Smooth muscle cell of the brain vasculature (primary cell): Measurements from ENCODE around the gene HMGCS1.
"Not testable (repeated sequence)": the region's sequence is repeated elsewhere in the genome, so short reads cannot be mapped to it uniquely, and the experiment has no call there.

Source experiments
- DNase-seq: peaks from one replicate; pipeline ENCODE4 v3.0.0-alpha.2; 2012; ENCODE audit warnings: low read depth, low spot score

HMGCS1 gene

DNA sequence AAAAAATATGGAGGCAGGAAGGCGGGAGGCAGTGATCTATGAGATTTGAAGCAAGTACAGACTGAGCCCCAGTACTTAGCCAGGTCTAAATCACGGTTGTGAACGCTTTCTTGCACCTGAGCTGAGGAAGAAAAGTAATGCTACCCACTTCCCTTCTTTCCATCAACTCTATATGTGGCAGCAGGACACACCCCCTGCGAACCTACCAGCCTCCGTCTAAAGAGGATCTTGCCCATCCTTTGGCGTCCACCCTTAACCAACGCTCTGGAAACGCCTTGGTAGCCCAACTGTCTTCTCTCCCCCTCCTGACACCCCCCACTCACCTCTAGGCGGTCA, 545 bp downstream of the HMGCS1 start:
- DNase-seq: no peak

DNA sequence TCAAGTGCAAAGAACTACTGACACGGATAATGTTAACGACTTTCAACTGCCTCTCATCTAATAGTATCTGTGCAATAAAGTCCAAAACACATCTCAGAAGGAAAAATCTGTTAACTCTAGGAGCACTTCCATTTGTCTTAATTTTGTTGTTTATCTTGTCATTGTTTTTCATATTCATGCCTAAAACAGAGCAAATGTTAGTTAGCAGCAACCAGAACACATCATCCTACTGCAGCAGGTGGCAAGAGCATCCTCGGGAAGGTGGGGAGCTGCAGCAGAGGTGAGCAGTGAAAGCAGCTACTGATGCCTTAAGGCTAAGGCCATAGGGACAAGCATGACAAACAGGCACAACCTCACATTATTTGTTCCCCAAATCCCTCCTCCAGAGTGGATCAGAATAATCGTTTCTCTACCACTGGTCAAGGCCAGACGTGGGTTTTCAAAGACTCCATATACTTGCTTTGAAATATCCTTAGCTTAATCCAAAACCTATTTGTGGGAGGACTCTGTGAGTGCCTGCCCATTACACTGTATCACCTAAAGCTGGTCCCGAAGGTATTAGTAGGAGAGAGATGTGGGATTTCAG, 1.0 kb downstream of the HMGCS1 start:
- no peak for DNase-seq

DNA sequence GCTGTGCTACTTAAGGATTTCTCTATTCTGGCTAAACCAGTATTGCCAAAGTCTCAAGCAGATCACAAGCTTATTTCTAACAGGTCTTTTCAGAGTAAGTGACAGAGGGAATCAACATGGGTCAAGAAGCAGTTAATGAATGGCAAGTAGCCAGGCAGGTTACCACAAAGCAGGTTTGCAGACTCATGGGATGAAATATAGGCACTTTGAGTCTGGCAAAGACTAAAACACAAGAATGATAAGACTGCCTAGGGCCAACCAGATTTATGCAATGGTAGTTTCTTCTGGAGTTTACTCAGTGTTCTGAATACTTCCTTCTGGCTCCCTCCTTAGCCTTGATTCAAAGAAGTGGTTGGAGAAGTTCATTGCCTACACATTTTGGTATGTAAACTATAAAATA, 3.6 kb downstream of the HMGCS1 start:
- no peak for DNase-seq

DNA sequence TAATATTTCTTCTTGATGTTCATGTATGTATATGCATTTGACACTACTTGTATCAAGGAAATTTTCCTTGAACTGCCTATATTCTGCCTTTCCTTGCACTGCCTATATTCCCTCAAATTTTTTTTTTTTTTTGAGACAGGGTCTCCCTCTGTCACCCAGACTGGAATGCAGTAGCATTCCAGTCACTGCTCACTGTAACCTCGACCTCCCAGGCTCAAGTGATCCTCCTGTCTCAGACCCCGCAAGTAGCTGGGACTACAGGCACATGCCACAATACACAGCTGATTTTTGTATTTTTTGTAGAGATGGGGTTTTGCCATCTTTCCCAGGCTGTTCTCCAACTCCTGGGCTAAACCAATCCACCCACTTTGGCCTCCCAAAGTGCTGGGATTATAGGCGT, 4.1 kb downstream of the HMGCS1 start:
- no peak for DNase-seq

DNA sequence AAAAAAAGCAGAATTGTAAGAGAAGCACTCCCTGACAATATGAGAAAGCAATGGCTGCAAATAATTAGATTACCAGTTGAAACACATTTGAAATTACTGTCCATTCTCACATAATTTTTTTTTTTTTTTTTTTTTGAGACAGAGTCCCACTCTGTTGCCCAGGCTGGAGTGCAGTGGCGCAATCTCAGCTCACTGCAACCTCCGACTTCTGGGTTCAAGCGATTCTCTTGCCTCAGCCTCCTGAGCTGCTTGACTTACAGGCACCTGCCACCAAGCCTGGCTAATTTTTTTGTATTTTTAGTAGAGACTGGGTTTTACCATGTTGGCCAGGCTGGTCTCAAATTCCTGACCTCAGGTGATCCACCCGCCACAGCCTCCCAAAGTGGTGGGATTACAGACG, 6.3 kb downstream of the HMGCS1 start:
- not testable (repeated sequence) for DNase-seq

DNA sequence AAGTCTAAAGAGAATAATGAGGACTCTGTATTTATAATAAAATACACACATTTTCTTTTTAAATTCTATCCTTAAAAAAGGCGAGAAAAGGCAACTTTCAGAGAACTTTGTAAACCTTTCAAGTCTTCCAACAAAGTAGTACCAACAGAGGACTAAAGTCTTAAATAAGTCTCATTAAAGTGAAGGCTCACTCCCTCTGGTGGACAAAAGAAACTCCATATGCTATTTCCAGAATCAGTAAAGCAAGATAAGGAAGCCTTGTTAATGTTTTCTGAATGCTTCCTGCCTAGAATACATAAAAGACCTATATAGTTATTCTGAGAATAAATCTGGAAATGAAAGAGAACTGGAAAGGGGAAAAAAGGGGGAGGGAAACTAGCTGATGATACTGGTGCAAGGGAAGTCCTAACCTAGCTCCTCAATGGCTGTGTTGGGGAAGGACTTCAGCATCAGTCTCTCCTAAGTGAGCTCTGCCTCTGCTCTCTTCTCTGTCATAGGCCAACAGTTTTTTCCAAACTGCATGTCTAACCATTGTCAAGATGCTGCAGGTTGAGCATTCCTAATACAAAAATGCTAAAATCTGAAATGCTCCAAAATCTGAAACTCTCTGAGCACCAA, 7.2 kb downstream of the HMGCS1 start:
- no peak for DNase-seq

DNA sequence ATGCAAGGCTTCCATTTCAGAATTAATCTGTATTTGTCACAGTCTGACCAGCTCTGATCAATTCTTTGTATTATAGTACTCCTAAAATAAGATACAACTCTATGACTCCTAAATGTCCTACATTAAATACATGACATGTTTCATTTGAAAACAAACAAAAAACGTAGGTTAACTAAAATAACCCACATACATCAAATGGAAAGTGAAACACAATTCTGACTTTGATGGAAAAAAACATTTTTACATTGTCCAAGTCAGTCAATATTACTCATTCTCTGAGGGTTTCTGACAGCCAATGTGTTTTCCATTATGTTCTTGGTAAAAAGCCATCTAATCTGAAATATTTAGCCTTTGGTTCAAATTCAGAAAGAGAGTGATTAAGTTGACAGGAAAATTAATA, 8.7 kb downstream of the HMGCS1 start:
- no peak for DNase-seq

DNA sequence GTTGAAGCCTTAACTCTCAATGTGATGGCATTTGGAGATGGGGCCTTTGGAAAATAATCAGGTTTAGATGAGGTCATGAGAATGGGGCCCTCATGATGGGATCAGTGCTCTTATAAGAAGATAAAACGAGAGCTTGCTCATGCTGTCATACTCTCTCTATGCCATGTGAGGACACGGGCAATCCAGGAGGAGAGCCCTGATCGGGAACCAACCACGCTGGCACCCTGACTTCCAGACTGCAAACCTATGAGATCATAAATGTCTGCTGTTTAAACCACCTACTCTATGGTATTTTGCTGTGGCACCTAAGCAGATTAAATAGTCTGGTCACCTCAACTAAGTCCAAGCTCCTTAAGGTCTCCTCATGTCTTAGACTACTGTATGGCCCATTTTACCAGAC, 10.0 kb downstream of the HMGCS1 start:
- no peak for DNase-seq

DNA sequence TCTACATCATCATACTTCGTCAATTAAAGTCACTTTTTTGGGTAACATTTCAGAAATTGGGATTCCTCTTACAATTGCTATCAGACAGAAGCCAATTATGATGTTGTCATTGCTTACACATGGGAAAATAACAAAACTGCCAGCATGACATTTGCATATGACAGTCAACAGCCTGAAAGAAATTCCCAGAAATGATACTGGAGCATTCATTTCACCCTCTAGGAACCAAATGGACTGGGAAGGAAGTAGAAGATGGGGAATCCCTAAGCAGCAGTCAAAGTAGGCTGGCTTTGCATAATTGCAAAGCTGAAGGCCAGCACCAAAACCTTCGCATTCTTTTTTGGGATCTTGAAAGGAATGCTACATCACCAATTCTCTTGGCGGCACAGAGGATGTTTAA, 10.7 kb downstream of the HMGCS1 start:
- DNase-seq: no peak

DNA sequence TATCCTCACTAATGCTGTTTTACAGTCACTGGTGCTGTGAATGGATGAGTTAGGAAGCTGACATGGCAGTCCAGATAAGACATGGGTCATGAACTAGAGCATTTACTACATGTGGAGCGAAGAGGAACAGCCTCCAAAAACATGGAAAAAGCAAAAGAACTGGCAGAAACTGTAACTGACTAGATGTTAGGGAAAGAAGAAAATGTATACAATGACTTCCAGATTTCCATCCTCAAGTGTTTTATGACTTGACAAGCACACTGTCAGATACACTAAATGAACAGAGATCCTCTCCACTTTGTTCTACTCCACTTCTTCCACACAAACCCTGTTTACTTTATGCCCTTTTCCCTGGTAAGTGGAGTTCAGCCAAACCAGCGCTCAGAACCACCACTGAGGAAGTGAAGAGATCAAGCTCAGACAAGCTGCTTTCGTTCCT, 11.5 kb downstream of the HMGCS1 start:
- no peak for DNase-seq

DNA sequence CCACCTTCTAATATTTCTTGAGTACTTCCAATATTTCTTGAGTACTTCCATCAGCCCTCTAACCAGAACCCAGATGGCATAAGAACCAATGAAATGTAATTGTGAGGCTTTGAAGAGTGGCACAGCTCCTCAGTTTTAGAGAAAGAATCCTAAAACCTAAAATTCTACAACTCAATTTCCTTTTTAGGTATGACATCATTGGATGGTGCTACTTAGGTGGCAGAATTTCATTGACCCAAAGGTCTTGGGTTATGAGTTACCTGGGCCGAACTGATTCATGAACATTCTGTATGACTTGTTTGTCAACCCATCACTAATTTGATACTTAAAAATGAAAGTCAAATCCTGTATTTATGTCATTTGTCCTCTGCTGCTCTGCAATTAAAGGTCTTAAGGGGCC, 13.1 kb downstream of the HMGCS1 start:
- no peak for DNase-seq

DNA sequence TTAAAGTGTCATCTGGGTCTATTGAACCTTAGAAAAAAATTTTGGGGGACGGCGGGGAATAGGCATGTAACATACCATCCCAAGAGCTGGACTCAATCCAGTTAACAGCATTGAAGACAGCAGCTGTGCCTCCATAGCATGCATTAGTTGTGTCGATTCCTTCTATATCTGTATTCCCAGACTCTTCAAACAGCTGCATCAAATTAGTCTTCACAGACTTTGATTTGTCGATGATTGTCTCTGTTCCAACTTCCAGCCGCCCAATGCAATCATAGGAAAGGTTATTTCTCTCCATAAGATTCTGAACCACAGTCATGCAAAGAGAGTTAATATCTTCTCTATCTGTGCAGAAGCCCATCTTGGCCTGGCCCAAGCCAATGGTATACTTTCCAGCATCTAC, 14.8 kb downstream of the HMGCS1 start:
- DNase-seq: no peak

DNA sequence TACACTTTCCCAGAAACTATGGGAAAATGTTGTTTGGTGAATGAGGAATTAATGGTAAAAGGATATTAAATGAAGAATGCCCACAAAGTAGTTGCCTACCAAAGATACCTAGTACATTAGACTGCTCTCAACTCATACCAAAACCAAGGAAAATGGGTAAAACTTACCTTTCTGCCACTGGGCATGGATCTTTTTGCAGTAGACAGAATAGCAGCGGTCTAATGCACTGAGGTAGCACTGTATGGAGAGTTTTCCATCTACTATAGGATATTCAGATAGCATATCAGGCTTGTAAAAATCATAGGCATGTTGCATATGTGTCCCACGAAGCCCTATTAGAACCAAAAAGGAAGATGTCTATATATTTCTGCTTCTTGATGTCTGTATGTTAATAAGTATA, 16.4 kb downstream of the HMGCS1 start:
- no peak for DNase-seq

DNA sequence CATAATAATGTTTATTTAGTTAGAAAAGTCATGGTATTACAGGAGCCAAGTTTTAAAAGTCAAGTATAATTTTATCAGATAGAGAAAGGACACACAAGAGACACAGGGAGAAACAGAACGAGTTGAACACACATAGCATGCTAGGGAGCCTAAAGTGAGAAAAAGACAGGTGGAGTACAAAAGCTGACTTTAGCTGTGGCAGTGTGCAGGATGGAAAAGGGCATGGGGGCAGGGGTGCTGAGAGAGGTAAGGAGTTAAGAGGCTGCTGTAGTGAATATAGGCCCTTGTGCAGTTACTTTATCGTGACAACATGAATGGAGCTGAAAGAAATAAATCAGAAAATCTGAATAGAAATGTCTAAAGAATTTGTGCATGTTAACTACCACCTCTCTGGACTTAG, 18.0 kb downstream of the HMGCS1 start:
- DNase-seq: no peak

DNA sequence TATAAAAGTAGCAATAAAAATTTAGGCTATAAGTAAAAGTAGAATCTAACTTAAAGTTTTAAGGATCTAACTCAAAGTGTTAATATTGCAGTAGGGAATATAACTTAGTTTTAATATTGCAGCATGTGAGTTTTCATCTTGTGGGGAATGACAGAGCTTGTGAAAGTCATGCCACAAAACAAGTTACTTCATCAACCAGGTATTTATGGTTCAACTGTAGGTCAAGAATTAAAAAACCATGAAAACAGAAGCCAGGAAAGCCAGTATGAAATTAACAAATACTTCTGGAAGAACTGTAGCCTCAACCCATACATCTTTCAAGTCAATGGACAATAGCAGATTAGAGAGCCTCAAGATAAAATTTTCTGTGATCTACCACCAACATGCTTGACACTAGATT, 19.0 kb downstream of the HMGCS1 start:
- no peak for DNase-seq

DNA sequence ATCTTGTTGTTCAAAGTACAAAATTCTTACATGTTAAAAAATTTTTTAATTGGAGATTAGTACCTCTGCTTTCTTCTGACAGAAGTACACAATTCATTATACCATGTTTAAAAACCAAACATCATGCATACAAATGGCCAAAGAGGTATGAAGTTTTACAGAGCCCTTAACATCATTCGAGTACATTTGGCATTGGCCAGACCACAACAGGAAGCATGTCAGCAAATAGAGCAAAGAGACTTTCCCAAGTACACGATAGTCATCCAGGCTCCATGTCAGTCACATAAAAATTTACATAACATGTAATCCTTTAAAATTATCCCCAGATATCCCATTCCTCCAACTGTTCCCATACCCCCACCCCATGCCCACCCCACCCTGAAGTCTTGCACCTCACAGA, 22.5 kb downstream of the HMGCS1 start:
- no peak for DNase-seq

DNA sequence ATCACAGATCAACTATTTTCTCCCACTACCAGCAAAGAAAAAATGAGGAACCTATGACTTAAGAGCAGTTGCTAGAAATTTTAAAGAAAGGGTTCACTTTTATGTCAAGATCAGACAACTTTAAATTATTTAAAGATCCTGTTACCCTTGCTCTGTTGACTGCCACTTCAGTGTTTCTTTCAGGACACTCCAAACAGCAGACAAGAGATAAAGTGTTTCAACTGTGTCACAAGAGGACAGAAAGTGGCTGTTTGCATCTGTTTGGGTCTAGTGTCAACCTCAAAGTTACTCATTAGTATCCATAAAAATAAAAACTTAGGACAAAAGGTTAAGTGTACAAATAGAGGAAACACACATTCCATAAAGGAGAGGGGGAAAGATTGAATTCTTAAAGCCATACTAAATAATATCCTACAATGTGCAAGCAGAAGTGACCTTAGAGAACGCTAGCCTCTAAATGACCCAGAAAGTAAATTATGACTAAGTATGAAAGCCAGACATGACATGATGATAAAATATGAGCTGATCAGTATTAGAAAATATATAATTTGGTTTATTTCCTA, 24.9 kb downstream of the HMGCS1 start:
- no peak for DNase-seq

DNA sequence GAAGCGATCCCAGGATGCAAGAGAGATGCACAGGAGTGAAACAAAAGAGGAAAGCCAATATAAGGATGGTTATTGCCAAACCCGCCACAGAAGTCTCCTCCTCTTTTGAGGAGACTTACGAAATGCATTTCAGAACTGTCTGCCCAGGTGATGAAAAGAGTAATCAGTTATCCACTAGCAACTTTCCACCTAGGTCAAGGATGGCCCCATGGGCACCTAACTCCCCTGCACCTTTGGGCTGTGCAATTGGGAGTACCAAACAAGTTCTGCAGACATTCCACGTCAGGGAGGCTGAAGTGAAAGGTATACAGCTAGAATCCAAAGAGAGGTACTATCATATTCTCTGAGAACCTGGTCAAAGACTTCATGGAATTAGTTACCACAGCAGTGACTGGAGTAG, 25.7 kb downstream of the HMGCS1 start:
- no peak for DNase-seq

DNA sequence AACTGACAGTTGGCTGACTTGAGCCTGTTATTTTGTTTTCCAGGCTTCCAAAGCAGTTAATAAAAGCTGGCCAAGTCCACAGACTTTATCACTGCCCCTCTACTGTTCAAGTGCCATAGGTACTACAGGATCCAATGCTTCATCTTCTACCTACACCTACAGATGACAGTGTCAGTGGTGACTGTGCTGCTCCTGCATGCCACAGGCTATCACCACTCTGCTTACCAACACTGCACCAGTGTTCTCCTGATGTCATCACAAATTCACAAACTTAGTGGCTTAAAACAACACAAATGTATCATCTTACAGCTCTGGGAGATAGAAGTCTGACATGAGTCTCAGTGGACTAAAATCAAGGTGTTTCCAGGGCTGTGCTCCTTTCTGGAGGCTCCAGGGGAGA, 26.6 kb downstream of the HMGCS1 start:
- DNase-seq: no peak

DNA sequence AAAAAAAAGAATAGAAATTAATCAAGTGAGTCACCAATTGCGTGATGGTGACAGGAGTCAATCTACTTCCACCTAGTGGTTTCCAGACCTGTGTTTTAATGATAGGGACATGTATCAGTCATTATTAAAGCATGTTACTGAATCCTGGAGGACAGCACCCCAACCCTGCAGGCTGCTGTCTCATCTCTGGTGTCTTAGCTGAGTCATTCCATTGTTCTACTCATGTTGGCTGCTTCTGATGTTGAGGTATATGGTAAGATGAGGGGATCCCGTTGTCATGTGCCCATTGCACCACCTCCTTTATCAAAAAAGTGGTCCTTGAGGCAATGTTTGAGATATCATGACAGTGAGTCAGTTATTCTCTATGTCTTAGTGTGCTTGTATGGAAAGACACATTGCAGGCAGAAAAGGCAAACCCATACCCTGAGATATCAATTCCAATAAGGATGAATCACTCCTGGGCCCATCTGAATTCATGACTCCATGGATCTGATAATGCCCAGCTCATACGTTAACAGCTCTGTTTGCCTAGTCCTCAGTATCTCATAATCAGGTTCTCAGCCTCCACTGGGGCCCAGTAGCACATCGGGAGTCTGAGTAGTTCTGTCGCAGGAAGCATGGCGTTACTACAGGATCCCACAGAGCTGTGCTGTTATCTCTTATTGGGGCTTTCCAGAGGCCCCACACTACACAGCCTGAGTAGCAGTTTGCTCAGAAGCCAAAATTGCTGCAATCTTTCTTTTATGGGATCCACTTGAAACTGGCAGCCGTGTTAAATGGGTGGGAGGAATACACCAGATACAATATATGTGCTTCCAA, 31.2 kb downstream of the HMGCS1 start:
- DNase-seq: no peak

DNA sequence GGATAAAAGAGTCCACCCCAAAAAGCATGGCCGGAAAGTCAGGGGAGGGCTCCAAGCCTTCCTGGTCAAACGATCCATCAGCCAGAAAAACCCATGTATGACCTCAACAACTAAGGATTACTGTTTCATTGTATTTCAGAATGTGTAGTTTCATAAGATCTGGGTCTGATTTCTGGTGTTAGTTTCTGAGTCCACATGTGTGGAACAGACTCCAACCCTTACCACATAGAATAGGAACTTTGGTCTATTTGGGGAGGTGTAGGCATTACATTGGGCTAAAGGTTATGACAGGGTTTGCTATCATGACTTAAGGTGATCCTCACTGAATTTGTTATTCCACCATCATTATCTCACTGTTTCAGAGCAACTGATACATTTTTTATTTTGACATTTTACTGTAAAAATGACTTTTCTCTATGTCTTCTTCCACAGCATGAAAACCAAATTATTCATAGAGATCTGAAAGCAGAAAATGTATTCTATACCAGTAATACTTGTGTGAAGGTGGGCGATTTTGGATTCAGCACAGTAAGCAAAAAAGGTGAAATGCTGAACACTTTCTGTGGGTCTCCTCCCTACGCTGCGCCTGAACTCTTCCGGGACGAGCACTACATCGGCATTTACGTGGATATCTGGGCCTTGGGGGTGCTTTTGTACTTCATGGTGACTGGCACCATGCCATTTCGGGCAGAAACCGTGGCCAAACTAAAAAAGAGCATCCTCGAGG, 33.5 kb downstream of the HMGCS1 start:
- DNase-seq: no peak

DNA sequence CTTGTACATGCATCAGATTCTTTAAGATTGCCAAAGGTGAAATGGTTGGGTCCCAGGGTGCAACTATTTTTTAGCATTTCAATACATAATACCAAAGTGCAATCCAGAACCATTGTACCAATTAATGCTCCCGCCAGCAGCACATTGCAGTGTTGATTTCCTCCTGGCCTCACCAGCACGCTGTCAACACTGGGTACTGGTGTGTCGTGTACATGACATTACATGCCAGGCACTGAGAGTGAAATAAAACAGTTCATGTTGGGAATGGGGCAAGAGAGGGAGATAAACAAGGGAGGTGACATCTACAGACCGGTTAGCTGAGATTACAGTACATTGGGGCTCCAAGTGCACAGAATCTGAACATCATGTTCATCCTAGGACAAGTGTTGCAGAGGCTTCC, 37.8 kb downstream of the HMGCS1 start:
- no peak for DNase-seq
